Measurements from ENCODE around the gene PPP1R1C.

Gene PPP1R1C

GRCh38 chr2:181988154-181988924 is 2.7 kb downstream of the PPP1R1C start:
- TF ChIP-seq, protein P1, sequence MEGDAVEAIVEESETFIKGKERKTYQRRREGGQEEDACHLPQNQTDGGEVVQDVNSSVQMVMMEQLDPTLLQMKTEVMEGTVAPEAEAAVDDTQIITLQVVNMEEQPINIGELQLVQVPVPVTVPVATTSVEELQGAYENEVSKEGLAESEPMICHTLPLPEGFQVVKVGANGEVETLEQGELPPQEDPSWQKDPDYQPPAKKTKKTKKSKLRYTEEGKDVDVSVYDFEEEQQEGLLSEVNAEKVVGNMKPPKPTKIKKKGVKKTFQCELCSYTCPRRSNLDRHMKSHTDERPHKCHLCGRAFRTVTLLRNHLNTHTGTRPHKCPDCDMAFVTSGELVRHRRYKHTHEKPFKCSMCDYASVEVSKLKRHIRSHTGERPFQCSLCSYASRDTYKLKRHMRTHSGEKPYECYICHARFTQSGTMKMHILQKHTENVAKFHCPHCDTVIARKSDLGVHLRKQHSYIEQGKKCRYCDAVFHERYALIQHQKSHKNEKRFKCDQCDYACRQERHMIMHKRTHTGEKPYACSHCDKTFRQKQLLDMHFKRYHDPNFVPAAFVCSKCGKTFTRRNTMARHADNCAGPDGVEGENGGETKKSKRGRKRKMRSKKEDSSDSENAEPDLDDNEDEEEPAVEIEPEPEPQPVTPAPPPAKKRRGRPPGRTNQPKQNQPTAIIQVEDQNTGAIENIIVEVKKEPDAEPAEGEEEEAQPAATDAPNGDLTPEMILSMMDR (IDR thresholded peaks at IDR 0.05; ENCODE audit: borderline replicate concordance, insufficient read depth, low read depth, low read length) = no peak
- H3K4me3 ChIP-seq (ENCODE audit: low read depth, low read length) = no peak overlapping the region

DNA sequence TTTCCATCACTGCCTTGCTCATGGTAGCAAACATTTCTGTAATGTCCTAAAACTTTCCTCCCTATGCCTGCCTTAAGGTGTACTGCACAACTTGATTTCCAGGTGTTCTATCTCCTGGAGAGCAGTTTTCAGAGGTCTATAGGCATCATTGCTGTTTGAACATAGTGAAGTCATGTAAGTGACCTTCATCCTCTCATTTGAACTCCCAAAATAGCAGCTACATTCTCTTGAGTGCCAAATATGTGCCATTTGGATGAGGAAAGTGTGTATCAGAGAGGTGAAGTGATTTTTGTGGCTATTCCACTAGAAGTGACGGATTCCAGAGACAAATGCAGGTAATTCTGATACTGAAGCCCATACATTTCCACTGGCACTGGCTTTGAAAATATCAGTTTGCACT is 3.4 kb downstream of the PPP1R1C start:
- no peak overlapping the region for H3K4me3 ChIP-seq (ENCODE audit: low read depth, low read length)
- TF ChIP-seq, protein P1 (IDR thresholded peaks at IDR 0.05; ENCODE audit: borderline replicate concordance, insufficient read depth, low read depth, low read length) = no peak

- TF ChIP-seq, protein P1 (IDR thresholded peaks at IDR 0.05; ENCODE audit: borderline replicate concordance, insufficient read depth, low read depth, low read length) = no peak
- no peak overlapping the region for H3K4me3 ChIP-seq (ENCODE audit: low read depth, low read length)
Observed at GRCh38 chr2:181991171-181991885, 5.7 kb downstream of the PPP1R1C start.

DNA sequence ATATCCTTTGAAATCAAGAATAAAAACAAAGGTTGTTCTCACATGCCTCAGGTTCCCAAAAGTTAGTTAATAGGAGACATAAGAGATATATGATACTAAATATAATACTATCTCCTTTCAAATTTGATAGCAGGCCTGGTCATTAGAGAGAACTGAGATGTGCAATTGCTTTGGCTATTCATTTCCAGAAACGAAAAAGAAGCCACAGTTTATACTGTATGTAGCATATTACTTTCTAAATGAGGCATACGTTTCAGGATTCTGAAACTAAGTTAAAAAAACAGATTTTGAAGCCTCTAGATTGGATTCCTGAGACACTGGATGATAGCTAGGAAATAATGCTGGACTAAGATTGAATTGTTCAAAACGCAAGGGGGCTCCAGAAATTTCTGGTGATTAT is 7.1 kb downstream of the PPP1R1C start:
- TF ChIP-seq, protein P1 (IDR thresholded peaks at IDR 0.05; ENCODE audit: borderline replicate concordance, insufficient read depth, low read depth, low read length) = no peak
- no peak overlapping the region for H3K4me3 ChIP-seq (ENCODE audit: low read depth, low read length)

DNA sequence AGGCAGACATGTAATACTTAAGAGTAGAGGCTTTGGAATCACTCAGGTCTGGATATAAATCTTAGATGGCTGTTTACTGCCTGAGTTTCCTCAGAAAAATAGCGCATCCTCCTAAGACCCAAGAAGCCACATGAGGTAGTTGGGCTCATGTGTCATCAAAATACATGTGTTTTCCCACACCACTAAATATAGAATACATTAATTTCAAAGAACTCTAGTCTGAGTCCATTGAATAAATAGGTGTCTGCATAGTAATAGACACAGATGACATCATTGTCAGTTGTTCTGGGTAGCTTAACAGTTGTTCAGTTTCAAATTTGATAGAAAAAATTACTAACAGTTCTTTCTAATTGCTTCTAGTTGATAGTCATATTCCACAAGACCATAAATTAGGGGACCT is 9.6 kb downstream of the PPP1R1C start:
- H3K4me3 ChIP-seq (ENCODE audit: low read depth, low read length) = no peak overlapping the region
- TF ChIP-seq, protein P1 (IDR thresholded peaks at IDR 0.05; ENCODE audit: borderline replicate concordance, insufficient read depth, low read depth, low read length) = no peak

DNA sequence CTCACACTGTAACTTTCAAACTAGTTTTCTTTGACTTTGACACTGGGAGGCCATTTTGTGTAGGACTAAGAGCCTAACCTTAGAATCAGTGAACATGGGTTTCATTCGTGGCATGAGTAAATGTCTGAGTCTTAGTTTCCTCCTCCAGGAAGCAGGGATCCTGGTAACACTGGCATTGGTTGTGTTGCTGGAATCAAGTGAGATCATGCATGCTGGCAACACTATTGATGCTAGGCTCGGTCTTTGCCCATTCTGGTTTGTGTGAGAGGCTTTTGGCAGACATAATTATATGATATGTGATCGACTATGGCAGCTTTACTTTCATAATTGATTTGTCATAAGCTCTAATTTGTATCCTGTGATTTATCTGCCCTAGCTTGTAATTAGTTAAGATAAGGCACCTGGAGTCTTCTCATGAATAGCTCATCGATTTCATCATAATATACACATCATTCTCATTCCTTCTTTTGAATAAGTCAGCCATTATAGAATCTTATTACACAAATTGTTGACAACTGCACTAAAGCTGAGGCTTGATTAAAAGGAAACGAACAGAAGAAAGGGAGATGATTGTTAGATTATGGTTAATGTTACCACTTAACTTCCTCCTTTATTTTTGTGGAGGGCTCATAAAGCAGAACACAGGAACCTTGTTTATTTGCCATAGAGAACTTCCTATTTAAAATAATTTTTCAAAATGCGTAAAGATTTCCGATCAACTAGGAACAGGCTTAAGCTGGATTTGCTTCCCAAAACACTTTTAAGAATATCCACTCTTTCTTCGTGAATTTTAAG is 12.6 kb downstream of the PPP1R1C start:
- H3K4me3 ChIP-seq (ENCODE audit: low read depth, low read length) = no peak overlapping the region
- TF ChIP-seq, protein P1 (IDR thresholded peaks at IDR 0.05; ENCODE audit: borderline replicate concordance, insufficient read depth, low read depth, low read length) = no peak
